Measurements from ENCODE around the gene AZU1.
A peak's percentile ranks its signal among the peaks of the same experiment; 100 is the strongest.

AZU1 gene

DNA sequence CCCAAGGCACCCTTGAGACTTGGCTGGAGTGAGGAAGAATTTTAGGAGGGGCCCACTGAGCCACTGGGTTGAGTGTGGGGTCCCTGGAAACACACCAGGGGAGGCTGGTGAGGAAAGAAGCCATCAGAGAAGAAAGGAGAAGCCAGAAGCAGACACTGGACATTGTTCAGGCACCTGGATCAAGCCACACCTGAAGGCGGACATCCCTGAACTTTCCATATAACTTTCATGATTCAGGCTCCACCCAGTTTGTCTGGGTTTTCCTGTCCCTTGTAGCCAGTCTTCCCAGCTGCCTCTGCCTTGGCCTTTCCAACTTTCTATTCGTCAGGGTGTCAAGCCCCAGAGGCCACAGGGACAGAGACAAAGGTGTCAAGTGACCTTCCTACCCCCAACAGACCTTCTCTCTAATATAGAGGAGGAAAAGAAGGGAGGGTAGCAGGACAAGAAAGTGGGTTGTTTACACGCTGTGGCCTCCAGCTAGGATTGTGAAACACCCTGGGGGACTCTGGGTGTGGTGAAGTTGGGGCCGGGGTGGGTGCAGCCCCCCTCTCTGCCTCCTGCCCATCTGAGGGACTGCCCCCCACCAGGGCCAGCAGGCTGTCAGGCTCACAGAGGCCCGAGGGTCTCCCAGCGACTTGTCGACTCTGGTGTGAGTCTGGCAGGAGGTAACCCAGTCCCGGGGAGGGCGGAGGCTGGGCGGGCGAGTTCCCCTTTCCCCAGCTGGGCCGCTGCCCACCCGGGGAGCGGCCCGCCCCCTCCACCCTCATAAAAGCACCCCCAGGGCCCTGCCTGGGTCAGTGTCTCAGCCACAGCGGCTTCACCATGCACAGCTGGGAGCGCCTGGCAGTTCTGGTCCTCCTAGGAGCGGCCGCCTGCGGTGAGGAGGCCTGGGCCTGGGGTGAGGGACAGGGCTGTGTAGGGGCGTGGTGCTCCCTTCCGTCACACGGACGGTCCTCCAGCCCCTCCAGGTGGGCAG is 31.5 kb downstream of the AZU1 start, which contains the start of gene CFD:
CFD (plus strand) TSS at position 797 of the 976 bp plus-strand sequence; CDS start at position 823, 26 bp downstream.
- Histone ChIP-seq H3K27ac (peak within 1 kb of the TSS; percentile 10; the same call in 1 of the 2 replicates), H3K9ac (ENCODE audit: insufficient read length) (peak within 1 kb of the TSS; percentile 19), H3K36me3 (ENCODE audit: insufficient read depth, low read length) (no peaks in the 10 kb centered on the region), H3K9me3 (ENCODE audit: low read depth, low read length) (no peaks in the 10 kb centered on the region), H3K4me3 (peak within 1 kb of the TSS; percentile 75)
- DNase-seq (ENCODE audit: low read depth, low spot score), result no peak
- TF ChIP-seq EZH2 (IDR thresholded peaks at IDR 0.05) (no peak), FOXP2 (optimal IDR thresholded peaks at IDR 0.05; ENCODE audit: control extremely low read depth, extremely low read length, insufficient read depth) (no peak), POLR2AphosphoS5 (IDR thresholded peaks at IDR 0.05; ENCODE audit: borderline replicate concordance, low read depth, low read length) (no peak)

- TF ChIP-seq FOXP2 (optimal IDR thresholded peaks at IDR 0.05; ENCODE audit: control extremely low read depth, extremely low read length, insufficient read depth), result no peak
- Histone ChIP-seq H3K4me3 (peak overlapping the region; percentile 75), H3K36me3 (ENCODE audit: insufficient read depth, low read length) (no peaks in the 10 kb centered on the region), H3K9ac (ENCODE audit: insufficient read length) (no peak overlapping the region), H3K9me3 (ENCODE audit: low read depth, low read length) (no peaks in the 10 kb centered on the region), H3K27ac (no peak overlapping the region)
- no peak for DNase-seq (ENCODE audit: low read depth, low spot score)
Measured at GRCh38 chr19:861141-861755, 33.6 kb downstream of the AZU1 start.

GRCh38 chr19:861756-862580 is 34.3 kb downstream of the AZU1 start:
- no peak overlapping the region for H3K27ac ChIP-seq
- no peaks in the 10 kb centered on the region for H3K9me3 ChIP-seq (ENCODE audit: low read depth, low read length)
- H3K36me3 ChIP-seq (ENCODE audit: insufficient read depth, low read length), result no peaks in the 10 kb centered on the region
- no peak for TF ChIP-seq EZH2 (IDR thresholded peaks at IDR 0.05)
- no peak for TF ChIP-seq FOXP2 (optimal IDR thresholded peaks at IDR 0.05; ENCODE audit: control extremely low read depth, extremely low read length, insufficient read depth)
- H3K4me3 ChIP-seq, result no peak overlapping the region
- no peak overlapping the region for H3K9ac ChIP-seq (ENCODE audit: insufficient read length)
- DNase-seq (ENCODE audit: low read depth, low spot score), result no peak

DNA sequence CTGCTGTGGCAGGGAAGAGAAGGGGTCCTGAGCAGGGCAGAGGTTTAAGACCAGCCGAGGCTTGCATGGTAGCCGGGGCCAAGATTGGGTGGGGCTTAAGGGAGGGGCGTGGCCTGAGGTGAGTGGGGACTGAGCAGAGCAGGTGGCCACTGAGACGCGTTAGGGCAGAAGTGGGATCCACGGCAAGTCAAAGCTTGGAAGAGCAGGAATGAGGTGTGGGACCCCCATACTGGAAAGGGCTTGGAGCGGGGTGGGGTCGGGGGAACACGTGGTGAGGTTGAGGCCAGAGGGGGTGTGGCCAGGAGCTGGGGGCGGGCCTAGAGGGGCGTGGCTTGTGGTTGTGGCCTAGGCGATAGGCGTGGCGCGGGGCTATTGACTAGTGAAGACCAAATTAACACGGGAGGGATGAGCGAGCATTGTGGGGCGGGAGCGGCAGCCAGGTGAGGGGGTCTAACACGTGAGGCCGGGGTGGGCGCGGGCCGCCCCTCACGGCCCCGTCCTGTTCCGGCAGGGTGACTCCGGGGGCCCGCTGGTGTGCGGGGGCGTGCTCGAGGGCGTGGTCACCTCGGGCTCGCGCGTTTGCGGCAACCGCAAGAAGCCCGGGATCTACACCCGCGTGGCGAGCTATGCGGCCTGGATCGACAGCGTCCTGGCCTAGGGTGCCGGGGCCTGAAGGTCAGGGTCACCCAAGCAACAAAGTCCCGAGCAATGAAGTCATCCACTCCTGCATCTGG is 35.1 kb downstream of the AZU1 start:
- Histone ChIP-seq H3K27ac (no peak overlapping the region), H3K4me3 (no peak overlapping the region), H3K9me3 (ENCODE audit: low read depth, low read length) (no peaks in the 10 kb centered on the region), H3K36me3 (ENCODE audit: insufficient read depth, low read length) (peaks cover 2% of the 10 kb centered on the region; the same call in 1 of the 2 replicates), H3K9ac (ENCODE audit: insufficient read length) (no peak overlapping the region)
- DNase-seq (ENCODE audit: low read depth, low spot score), result no peak
- no peak for TF ChIP-seq FOXP2 (optimal IDR thresholded peaks at IDR 0.05; ENCODE audit: control extremely low read depth, extremely low read length, insufficient read depth)
- no peak for TF ChIP-seq EZH2 (IDR thresholded peaks at IDR 0.05)
- no peak for TF ChIP-seq POLR2AphosphoS5 (IDR thresholded peaks at IDR 0.05; ENCODE audit: borderline replicate concordance, low read depth, low read length)

DNA sequence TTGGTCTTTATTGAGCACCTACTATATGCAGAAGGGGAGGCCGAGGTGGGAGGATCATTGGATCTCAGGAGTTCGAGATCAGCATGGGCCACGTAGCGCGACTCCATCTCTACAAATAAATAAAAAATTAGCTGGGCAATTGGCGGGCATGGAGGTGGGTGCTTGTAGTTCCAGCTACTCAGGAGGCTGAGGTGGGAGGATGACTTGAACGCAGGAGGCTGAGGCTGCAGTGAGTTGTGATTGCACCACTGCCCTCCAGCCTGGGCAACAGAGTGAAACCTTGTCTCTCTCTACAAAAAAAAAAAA is 35.6 kb downstream of the AZU1 start:
- H3K4me3 ChIP-seq, result no peak overlapping the region
- no peak for DNase-seq (ENCODE audit: low read depth, low spot score)
- no peaks in the 10 kb centered on the region for H3K9me3 ChIP-seq (ENCODE audit: low read depth, low read length)
- no peak overlapping the region for H3K9ac ChIP-seq (ENCODE audit: insufficient read length)
- no peak for TF ChIP-seq EZH2 (IDR thresholded peaks at IDR 0.05)
- TF ChIP-seq FOXP2 (optimal IDR thresholded peaks at IDR 0.05; ENCODE audit: control extremely low read depth, extremely low read length, insufficient read depth), result no peak
- TF ChIP-seq POLR2AphosphoS5 (IDR thresholded peaks at IDR 0.05; ENCODE audit: borderline replicate concordance, low read depth, low read length), result no peak
- peaks cover 7% of the 10 kb centered on the region; the same call in 1 of the 2 replicates for H3K36me3 ChIP-seq (ENCODE audit: insufficient read depth, low read length)
- no peak overlapping the region for H3K27ac ChIP-seq

DNA sequence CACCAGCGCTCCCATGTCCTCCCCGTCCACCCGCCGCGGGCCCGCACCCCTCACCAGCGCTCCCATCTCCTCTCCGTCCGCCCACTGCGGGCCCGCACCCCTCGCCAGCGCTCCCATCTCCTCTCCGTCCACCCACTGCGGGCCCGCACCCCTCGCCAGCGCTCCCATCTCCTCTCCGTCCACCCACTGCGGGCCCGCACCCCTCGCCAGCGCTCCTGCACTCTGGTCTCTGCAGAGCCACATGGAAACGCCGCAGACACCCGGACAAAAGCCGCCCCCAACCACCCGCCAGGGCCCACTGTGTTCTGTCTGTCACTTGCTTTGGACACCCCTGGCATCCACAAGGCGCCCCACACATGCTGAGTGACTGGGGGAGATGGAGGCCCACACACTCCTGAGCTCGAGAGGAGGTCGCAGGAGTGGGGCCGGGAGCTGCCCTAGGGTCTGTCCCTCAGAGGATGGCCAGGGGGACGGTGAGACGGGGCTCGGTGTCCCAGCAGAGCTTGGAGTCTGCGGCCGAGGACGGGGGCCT is 39.2 kb downstream of the AZU1 start:
- TF ChIP-seq FOXP2 (optimal IDR thresholded peaks at IDR 0.05; ENCODE audit: control extremely low read depth, extremely low read length, insufficient read depth) (no peak), POLR2AphosphoS5 (IDR thresholded peaks at IDR 0.05; ENCODE audit: borderline replicate concordance, low read depth, low read length) (no peak), EZH2 (IDR thresholded peaks at IDR 0.05) (no peak)
- Histone ChIP-seq H3K9ac (ENCODE audit: insufficient read length) (no peak overlapping the region), H3K36me3 (ENCODE audit: insufficient read depth, low read length) (peaks cover 27% of the 10 kb centered on the region), H3K27ac (peak overlapping the region; percentile 56), H3K4me3 (no peak overlapping the region), H3K9me3 (ENCODE audit: low read depth, low read length) (no peaks in the 10 kb centered on the region)
- DNase-seq (ENCODE audit: low read depth, low spot score), result no peak

DNA sequence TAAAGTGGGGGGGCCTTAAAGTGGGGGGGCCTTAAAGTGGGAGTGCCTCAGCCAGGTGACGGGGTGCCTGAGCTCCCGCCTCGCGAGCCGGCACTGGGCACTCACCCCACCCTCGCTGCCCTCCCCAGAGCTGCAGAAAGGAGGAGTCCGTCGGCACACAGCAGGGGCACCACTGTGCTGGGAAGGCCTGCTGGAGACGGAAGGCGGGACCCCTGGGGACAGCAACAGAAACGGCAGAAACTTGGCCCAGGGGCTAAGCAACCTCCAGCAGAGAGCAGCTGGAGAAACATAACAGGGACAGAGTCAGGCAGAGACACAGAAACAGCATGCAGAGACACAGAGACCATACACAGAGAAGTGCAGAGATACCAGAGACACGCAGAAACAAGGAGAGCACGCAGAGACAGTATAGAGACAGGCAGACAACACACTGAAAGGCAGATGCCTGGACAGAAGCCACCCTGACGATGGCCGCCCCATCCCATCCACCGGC is 39.7 kb downstream of the AZU1 start:
- no peak for DNase-seq (ENCODE audit: low read depth, low spot score)
- Histone ChIP-seq H3K9me3 (ENCODE audit: low read depth, low read length) (no peaks in the 10 kb centered on the region), H3K27ac (peak overlapping the region; percentile 56), H3K36me3 (ENCODE audit: insufficient read depth, low read length) (peaks cover 27% of the 10 kb centered on the region), H3K9ac (ENCODE audit: insufficient read length) (no peak overlapping the region), H3K4me3 (0 out of 2 replicates have a peak overlapping the region, but pooled peaks have one; percentile 26)
- TF ChIP-seq FOXP2 (optimal IDR thresholded peaks at IDR 0.05; ENCODE audit: control extremely low read depth, extremely low read length, insufficient read depth) (no peak), EZH2 (IDR thresholded peaks at IDR 0.05) (no peak), POLR2AphosphoS5 (IDR thresholded peaks at IDR 0.05; ENCODE audit: borderline replicate concordance, low read depth, low read length) (no peak)

Data from SK-N-MC (cell line).